Fibroblast of upper back skin (primary cell): ENCODE data around the gene EPHX1.
"Not testable (repeated sequence)": the region's sequence is repeated elsewhere in the genome, so short reads cannot be mapped to it uniquely, and the experiment has no call there.

Source experiments
- DNase-seq: peaks from one replicate; pipeline ENCODE4 v3.0.0-alpha.2; 2013

Gene EPHX1

GRCh38 chr1:225883616-225884265 is 73.8 kb downstream of the EPHX1 start:
- DNase-seq, result no peak

- DNase-seq, result no peak
Observed at GRCh38 chr1:225885336-225885735, 75.4 kb downstream of the EPHX1 start.

- DNase-seq, result no peak
Observed at GRCh38 chr1:225886159-225887029, 76.5 kb downstream of the EPHX1 start.

- DNase-seq, result no peak
Observed at GRCh38 chr1:225887030-225887314, 77.0 kb downstream of the EPHX1 start.

GRCh38 chr1:225887554-225888288 is 77.8 kb downstream of the EPHX1 start:
- not testable (repeated sequence) for DNase-seq

GRCh38 chr1:225888289-225888897 is 78.5 kb downstream of the EPHX1 start:
- DNase-seq, result no peak

- no peak for DNase-seq
Observed at GRCh38 chr1:225888898-225889601, 79.1 kb downstream of the EPHX1 start, which contains the start of gene LEFTY1. TSS of gene LEFTY1 (minus strand) at chr1:225889146. CDS start at chr1:225889066, 80 bp downstream.

GRCh38 chr1:225889743-225890142 is 79.8 kb downstream of the EPHX1 start:
- DNase-seq, result no peak

GRCh38 chr1:225890346-225891228 is 80.7 kb downstream of the EPHX1 start:
- DNase-seq, result no peak

- DNase-seq, result no peak
Observed at GRCh38 chr1:225891229-225891972, 81.5 kb downstream of the EPHX1 start.

GRCh38 chr1:225892307-225892706 is 82.4 kb downstream of the EPHX1 start:
- no peak for DNase-seq
